Activated CD8-positive, alpha-beta T cell treated with anti-CD3 and anti-CD28 coated beads, Interleukin-2, amount 10 ng/mL, durations not matched to agents 7 days and 5 days (primary cell): ENCODE measurements around the gene MRPL40. TPM values are rescaled to one million over a fixed set of nuclear protein-coding genes. Genes with fewer than 3 reads are reported as not detected.

Experiments used
- ATAC-seq: fragments of 150-1000 bp; cut with Tn5 transposase; one replicate; pipeline ENCODE4 v1.10.0; 2021; ENCODE audit warnings: moderate library complexity
- CTCF ChIA-PET: fragments of 350-600 bp; sonication (Branson Sonifier 250); formaldehyde crosslinking; loops from one replicate; lab custom pipeline; 2021; ENCODE audit warnings: antibody characterized with exemption; lab: Charles Lee
- POLR2A ChIA-PET: fragments of 350-600 bp; sonication (Branson Sonifier 250); formaldehyde crosslinking; loops from one replicate; lab custom pipeline; 2021; ENCODE audit warnings: antibody characterized with exemption; lab: Charles Lee
- DNase-seq: peaks from one replicate; pipeline ENCODE4 v3.0.0-alpha.2; 2020
- H3K27ac Mint-ChIP-seq: one replicate; pipeline ENCODE4 v1.8.0; 2021; ENCODE audit warnings: mild to moderate bottlenecking, mixed read lengths
- H3K27me3 Mint-ChIP-seq: one replicate; pipeline ENCODE4 v1.8.0; 2021; ENCODE audit warnings: low read depth, mixed read lengths
- H3K36me3 Mint-ChIP-seq: one replicate; pipeline ENCODE4 v1.8.0; 2021; ENCODE audit warnings: low read depth, mixed read lengths
- H3K4me1 Mint-ChIP-seq: one replicate; pipeline ENCODE4 v1.8.0; 2021; ENCODE audit warnings: low read depth, mixed read lengths
- H3K4me3 Mint-ChIP-seq: one replicate; pipeline ENCODE4 v1.8.0; 2021; ENCODE audit warnings: mild to moderate bottlenecking, mixed read lengths
- H3K9me3 Mint-ChIP-seq: one replicate; pipeline ENCODE4 v1.8.0; 2022; ENCODE audit warnings: mixed read lengths; ENCODE audit not compliant: insufficient read depth
- total RNA-seq, 2 experiments: library from RNA; stranded (reverse); gene quantifications; one replicate each; pipeline ENCODE4 v1.2.3, GENCODE V29; 2021

MRPL40 gene
- total RNA-seq, 2 experiments from 2014 or later = 26.8 to 29.5 TPM

- H3K36me3 Mint-ChIP-seq = peaks cover 52% of the 10 kb centered on the region
- DNase-seq (no peak), ATAC-seq (no peak)
- no peak overlapping the region for H3K4me3 Mint-ChIP-seq
- CTCF ChIA-PET = interaction anchor here (0.7 to 2.4 kb wide), 3 partner anchors 16 to 99 kb away, joined by 3 to 6 read pairs (median 4); no protein-coding TSS in a partner anchor
- no peaks in the 10 kb centered on the region for H3K9me3 Mint-ChIP-seq
- H3K27me3 Mint-ChIP-seq = no peaks in the 10 kb centered on the region
- POLR2A ChIA-PET = no interaction called here
- peaks cover 2% of the 10 kb centered on the region for H3K4me1 Mint-ChIP-seq
- H3K27ac Mint-ChIP-seq = no peak overlapping the region
Observed at GRCh38 chr22:19396934-19397733, 35.2 kb upstream of the MRPL40 start.

- peaks cover 2% of the 10 kb centered on the region for H3K4me1 Mint-ChIP-seq
- ATAC-seq (no peak), DNase-seq (no peak)
- CTCF ChIA-PET = interaction anchor here (0.7 to 2.4 kb wide), 2 partner anchors 80 to 99 kb away, joined by 3 to 6 read pairs; no protein-coding TSS in a partner anchor
- POLR2A ChIA-PET = no interaction called here
- H3K27ac Mint-ChIP-seq = no peak overlapping the region
- no peak overlapping the region for H3K4me3 Mint-ChIP-seq
- H3K27me3 Mint-ChIP-seq = no peaks in the 10 kb centered on the region
- H3K36me3 Mint-ChIP-seq = peaks cover 48% of the 10 kb centered on the region
- no peaks in the 10 kb centered on the region for H3K9me3 Mint-ChIP-seq
Observed at GRCh38 chr22:19397734-19398104, 34.6 kb upstream of the MRPL40 start.

DNA sequence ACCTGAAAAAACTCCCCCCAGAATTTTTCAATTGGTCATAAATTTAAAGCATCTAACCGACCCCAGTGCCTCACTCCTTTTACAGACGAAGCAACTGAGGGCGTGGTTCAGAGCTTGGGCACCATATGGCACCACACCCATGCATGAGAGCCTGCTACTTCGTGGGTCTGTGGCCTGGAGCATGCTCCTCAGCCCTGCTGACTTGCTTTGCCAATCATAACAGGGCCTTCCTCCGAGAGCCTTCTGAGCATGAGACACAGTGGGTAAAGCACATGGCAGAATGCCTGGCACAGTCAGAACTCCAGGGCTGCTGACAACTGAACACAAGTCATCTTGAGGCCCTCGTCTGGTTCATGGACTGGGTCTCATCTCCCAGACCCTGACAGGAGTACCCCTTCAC, 34.1 kb upstream of the MRPL40 start:
- ChIA-PET POLR2A (no interaction called here), CTCF (interaction anchor here (2.4 kb wide), 1 partner anchor 79 kb away, joined by 6 read pairs; no protein-coding TSS in a partner anchor)
- no peak overlapping the region for H3K27ac Mint-ChIP-seq
- no peaks in the 10 kb centered on the region for H3K27me3 Mint-ChIP-seq
- H3K36me3 Mint-ChIP-seq = peaks cover 45% of the 10 kb centered on the region
- H3K4me1 Mint-ChIP-seq = peaks cover 2% of the 10 kb centered on the region
- H3K9me3 Mint-ChIP-seq = no peaks in the 10 kb centered on the region
- no peak for DNase-seq
- ATAC-seq = no peak
- H3K4me3 Mint-ChIP-seq = no peak overlapping the region

GRCh38 chr22:19398652-19399051, 33.7 kb upstream of the MRPL40 start:
- ChIA-PET CTCF (interaction anchor here (2.4 kb wide), 1 partner anchor 79 kb away, joined by 6 read pairs; no protein-coding TSS in a partner anchor), POLR2A (no interaction called here)
- Mint-ChIP-seq H3K4me3 (no peak overlapping the region), H3K4me1 (peaks cover 2% of the 10 kb centered on the region), H3K27ac (no peak overlapping the region), H3K9me3 (no peaks in the 10 kb centered on the region), H3K36me3 (peaks cover 41% of the 10 kb centered on the region), H3K27me3 (no peaks in the 10 kb centered on the region)
- ATAC-seq = no peak
- DNase-seq = no peak

GRCh38 chr22:19400881-19401280, 31.5 kb upstream of the MRPL40 start:
- DNase-seq = no peak
- Mint-ChIP-seq H3K36me3 (peaks cover 41% of the 10 kb centered on the region), H3K9me3 (no peaks in the 10 kb centered on the region), H3K27me3 (no peaks in the 10 kb centered on the region), H3K27ac (peak overlapping the region; percentile 45), H3K4me3 (no peak overlapping the region), H3K4me1 (peaks cover 2% of the 10 kb centered on the region)
- no peak for ATAC-seq
- CTCF ChIA-PET = no interaction called here
- POLR2A ChIA-PET = no interaction called here

- Mint-ChIP-seq H3K27ac (peak overlapping the region; percentile 45), H3K36me3 (peaks cover 44% of the 10 kb centered on the region), H3K9me3 (no peaks in the 10 kb centered on the region), H3K27me3 (no peaks in the 10 kb centered on the region), H3K4me1 (peaks cover 2% of the 10 kb centered on the region), H3K4me3 (no peak overlapping the region)
- DNase-seq (no peak), ATAC-seq (no peak)
- POLR2A ChIA-PET = no interaction called here
- CTCF ChIA-PET = no interaction called here
Observed at GRCh38 chr22:19401483-19401882, 30.9 kb upstream of the MRPL40 start.

GRCh38 chr22:19402642-19403191, 29.6 kb upstream of the MRPL40 start:
- Mint-ChIP-seq H3K4me1 (peaks cover 2% of the 10 kb centered on the region), H3K27ac (no peak overlapping the region), H3K9me3 (no peaks in the 10 kb centered on the region), H3K36me3 (peaks cover 49% of the 10 kb centered on the region), H3K27me3 (no peaks in the 10 kb centered on the region), H3K4me3 (no peak overlapping the region)
- DNase-seq (no peak), ATAC-seq (no peak)
- POLR2A ChIA-PET = interaction anchor here (0.7 kb wide), 1 partner anchor 8 kb away, joined by 3 read pairs; no protein-coding TSS in a partner anchor
- CTCF ChIA-PET = no interaction called here

DNA sequence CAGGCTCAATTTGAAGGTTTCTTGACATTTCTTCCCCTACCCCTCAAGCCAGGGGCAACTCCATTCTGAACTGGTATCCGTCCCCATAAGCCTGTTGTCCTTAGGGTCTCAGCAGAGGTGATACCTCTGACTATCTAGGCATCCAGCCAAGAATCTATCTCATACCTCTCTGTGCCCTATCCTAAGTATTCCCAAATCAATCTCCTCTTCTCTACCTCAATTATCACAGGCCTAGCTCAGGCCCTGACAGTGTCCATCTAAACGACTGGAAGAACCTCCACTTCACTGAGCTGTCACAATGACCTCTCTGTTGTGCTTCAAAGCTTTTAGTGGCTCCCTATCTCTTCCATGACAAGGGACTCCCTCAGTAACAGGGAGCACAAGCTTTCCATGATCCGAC, 27.7 kb upstream of the MRPL40 start:
- no peak overlapping the region for H3K4me3 Mint-ChIP-seq
- H3K4me1 Mint-ChIP-seq = no peaks in the 10 kb centered on the region
- H3K27ac Mint-ChIP-seq = no peak overlapping the region
- no peak for DNase-seq
- ChIA-PET POLR2A (no interaction called here), CTCF (no interaction called here)
- H3K9me3 Mint-ChIP-seq = no peaks in the 10 kb centered on the region
- H3K36me3 Mint-ChIP-seq = peaks cover 52% of the 10 kb centered on the region
- no peaks in the 10 kb centered on the region for H3K27me3 Mint-ChIP-seq
- no peak for ATAC-seq

DNA sequence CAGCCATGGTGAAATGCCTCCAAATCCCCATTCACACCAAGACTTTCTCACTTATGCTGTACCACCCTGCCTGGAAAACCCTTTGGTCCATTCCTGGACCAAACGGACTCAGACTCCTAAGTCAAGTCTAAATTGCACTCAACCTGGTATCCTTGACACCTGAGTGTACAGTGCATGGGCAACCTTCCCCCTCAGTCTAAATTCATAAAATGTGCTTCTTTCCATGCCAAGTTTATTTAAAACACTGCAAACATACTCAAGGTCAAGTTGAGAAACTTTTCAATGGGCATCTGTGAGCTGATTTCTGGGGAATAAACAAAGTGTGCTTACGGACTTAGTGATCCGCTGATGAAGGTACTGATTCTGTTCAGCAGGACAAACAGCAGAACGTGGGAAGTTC, 27.2 kb upstream of the MRPL40 start:
- no peaks in the 10 kb centered on the region for H3K4me1 Mint-ChIP-seq
- ATAC-seq = no peak
- peaks cover 56% of the 10 kb centered on the region for H3K36me3 Mint-ChIP-seq
- CTCF ChIA-PET = no interaction called here
- H3K27me3 Mint-ChIP-seq = no peaks in the 10 kb centered on the region
- POLR2A ChIA-PET = no interaction called here
- H3K9me3 Mint-ChIP-seq = no peaks in the 10 kb centered on the region
- DNase-seq = no peak
- H3K27ac Mint-ChIP-seq = no peak overlapping the region
- no peak overlapping the region for H3K4me3 Mint-ChIP-seq

DNA sequence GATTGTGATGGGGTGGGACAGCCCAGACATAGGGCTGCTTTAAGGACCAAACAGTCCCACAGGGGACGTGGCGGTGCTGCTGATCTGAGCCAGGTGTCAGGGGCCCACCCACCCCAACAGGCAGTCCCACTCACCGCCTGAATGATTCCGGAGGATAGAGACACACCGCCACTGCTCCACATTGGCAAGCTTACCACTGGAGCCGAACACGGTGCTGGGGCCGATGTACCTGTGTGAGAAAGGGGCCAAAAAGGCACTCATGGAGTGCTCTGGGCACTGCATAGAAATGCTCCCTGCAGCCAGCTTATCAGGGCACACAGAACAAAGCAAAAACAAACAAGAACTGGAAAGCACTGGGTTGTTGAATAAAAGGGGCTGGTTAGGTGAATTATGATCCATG, 26.7 kb upstream of the MRPL40 start:
- no peaks in the 10 kb centered on the region for H3K27me3 Mint-ChIP-seq
- no peak overlapping the region for H3K27ac Mint-ChIP-seq
- ATAC-seq (no peak), DNase-seq (no peak)
- H3K9me3 Mint-ChIP-seq = no peaks in the 10 kb centered on the region
- POLR2A ChIA-PET = no interaction called here
- CTCF ChIA-PET = no interaction called here
- H3K4me3 Mint-ChIP-seq = no peak overlapping the region
- peaks cover 58% of the 10 kb centered on the region for H3K36me3 Mint-ChIP-seq
- no peaks in the 10 kb centered on the region for H3K4me1 Mint-ChIP-seq

- POLR2A ChIA-PET = interaction anchor here (0.6 kb wide), 1 partner anchor 41 kb away, joined by 3 read pairs; no protein-coding TSS in a partner anchor
- DNase-seq (no peak), ATAC-seq (peak; percentile 36)
- Mint-ChIP-seq H3K4me3 (no peak overlapping the region), H3K27me3 (no peaks in the 10 kb centered on the region), H3K27ac (no peak overlapping the region), H3K9me3 (no peaks in the 10 kb centered on the region), H3K36me3 (peaks cover 52% of the 10 kb centered on the region), H3K4me1 (no peaks in the 10 kb centered on the region)
- CTCF ChIA-PET = interaction anchor here (1.2 kb wide), 1 partner anchor 72 kb away, joined by 4 read pairs; no protein-coding TSS in a partner anchor
Observed at GRCh38 chr22:19406281-19406811, 26.0 kb upstream of the MRPL40 start.

- Mint-ChIP-seq H3K36me3 (peaks cover 47% of the 10 kb centered on the region), H3K27me3 (no peaks in the 10 kb centered on the region), H3K9me3 (no peaks in the 10 kb centered on the region), H3K27ac (no peak overlapping the region), H3K4me3 (no peak overlapping the region), H3K4me1 (no peaks in the 10 kb centered on the region)
- POLR2A ChIA-PET = interaction anchor here (0.6 kb wide), 1 partner anchor 40 kb away, joined by 3 read pairs; no protein-coding TSS in a partner anchor
- ATAC-seq (no peak), DNase-seq (no peak)
- CTCF ChIA-PET = interaction anchor here (1.2 kb wide), 1 partner anchor 71 kb away, joined by 4 read pairs; no protein-coding TSS in a partner anchor
Observed at GRCh38 chr22:19406846-19407245, 25.5 kb upstream of the MRPL40 start.
